ENCODE results near the gene TUBA8.

DNA sequence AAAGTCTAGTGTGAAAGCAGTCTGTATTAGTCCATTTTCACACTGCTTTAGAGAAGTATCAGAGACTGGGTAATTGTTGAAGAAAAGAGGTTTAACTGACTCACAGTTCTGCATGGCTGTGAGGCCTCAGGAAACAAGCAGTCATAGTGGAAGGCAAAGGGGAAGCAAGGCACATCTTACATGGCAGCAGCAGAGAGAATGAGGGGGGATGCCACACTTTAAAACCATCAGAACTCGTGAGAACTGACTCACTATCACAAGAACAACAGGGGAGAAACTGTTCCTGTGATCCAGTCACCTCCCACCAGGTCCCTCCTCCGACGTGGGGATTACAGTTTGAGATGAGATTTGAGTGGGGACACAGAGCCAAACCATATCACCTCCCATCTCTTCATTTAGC, 13.8 kb upstream of the TUBA8 start:
- TF ChIP-seq CTCF (optimal IDR thresholded peaks at IDR 0.05 in 1 of 3, IDR thresholded peaks at IDR 0.05 in 1 of 3, conservative IDR thresholded peaks at IDR 0.05 in 1 of 3; ENCODE audit: extremely low read depth in 1 of 3, insufficient read depth in 2 of 3, low read length in 3 of 3) (no peak), EZH2 (IDR thresholded peaks at IDR 0.05; ENCODE audit: low read length) (no peak)
